Chondrocyte (in vitro differentiated cells): ENCODE results near the gene SOX6. TPM values are rescaled to one million over a fixed set of nuclear protein-coding genes. Genes with fewer than 3 reads are reported as not detected.

Experiments used
- DNase-seq: peaks from one replicate; pipeline ENCODE4 v3.0.0; 2021; ENCODE audit warnings: mixed read lengths, low spot score
- H3K27ac Mint-ChIP-seq: one replicate; pipeline ENCODE4 v1.8.0; 2021; ENCODE audit warnings: mild to moderate bottlenecking, moderate library complexity, mixed read lengths; ENCODE audit not compliant: unreplicated experiment
- H3K27me3 Mint-ChIP-seq: 2 replicates; pipeline ENCODE4 v1.8.0; 2021; ENCODE audit warnings: low read depth, mixed read lengths
- H3K36me3 Mint-ChIP-seq: 2 replicates; pipeline ENCODE4 v1.8.0; 2021; ENCODE audit warnings: low read depth, mixed read lengths
- H3K4me1 Mint-ChIP-seq: 2 replicates; pipeline ENCODE4 v1.8.0; 2021; ENCODE audit warnings: low read depth, mild to moderate bottlenecking, mixed read lengths
- H3K4me3 Mint-ChIP-seq: one replicate; pipeline ENCODE4 v1.8.0; 2021; ENCODE audit warnings: mild to moderate bottlenecking, moderate library complexity, mixed read lengths; ENCODE audit not compliant: unreplicated experiment
- H3K9me3 Mint-ChIP-seq: 2 replicates; pipeline ENCODE4 v1.8.0; 2021; ENCODE audit warnings: low read depth, mixed read lengths
- total RNA-seq: library from RNA; stranded (reverse); gene quantifications from 3 replicates; pipeline ENCODE4 v1.2.1, GENCODE V29; 2021
- TF ChIP-seq, protein P1 (sequence below): fragments of 200-600 bp; sonication (generic); IDR thresholded peaks from 2 replicates; pipeline ENCODE4 v1.5.0; 2021; ENCODE audit warnings: antibody characterized with exemption, mild to moderate bottlenecking, moderate library complexity

SOX6 gene
- total RNA-seq, 1 donor from 2014 or later, result 29.9 TPM

DNA sequence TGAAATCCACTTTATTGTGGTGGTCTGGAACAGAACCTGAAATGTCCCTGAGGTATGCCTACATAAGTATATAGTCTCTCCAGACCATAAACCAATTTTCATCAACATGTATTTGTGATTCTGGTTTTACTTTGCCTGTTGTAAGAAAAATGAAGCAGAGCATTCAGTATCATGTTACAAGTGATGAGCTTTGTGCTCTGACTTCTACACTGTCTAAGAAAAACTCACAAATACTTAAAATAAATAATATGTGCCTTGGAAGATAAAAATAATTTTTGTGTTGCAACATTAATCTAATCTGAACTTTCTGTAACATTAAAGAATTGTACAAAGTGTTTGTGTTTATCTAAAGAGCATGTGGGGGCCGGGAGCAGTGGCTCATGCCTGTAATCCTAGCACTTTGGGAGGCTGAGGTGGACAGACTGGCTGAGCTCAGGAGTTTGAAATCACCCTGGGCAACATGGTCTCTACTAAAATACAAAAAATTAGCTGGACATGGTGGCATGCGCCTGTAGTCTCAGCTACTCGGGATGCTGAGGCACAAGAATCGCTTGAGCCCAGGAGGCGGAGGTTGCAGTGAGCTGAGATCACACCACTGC, 219.5 kb downstream of the SOX6 start:
- Mint-ChIP-seq H3K4me1 (no peaks in the 10 kb centered on the region), H3K9me3 (peaks cover 17% of the 10 kb centered on the region), H3K36me3 (peaks cover 10% of the 10 kb centered on the region), H3K27ac (no peak overlapping the region), H3K27me3 (no peaks in the 10 kb centered on the region), H3K4me3 (no peak overlapping the region)
- TF ChIP-seq, protein P1, sequence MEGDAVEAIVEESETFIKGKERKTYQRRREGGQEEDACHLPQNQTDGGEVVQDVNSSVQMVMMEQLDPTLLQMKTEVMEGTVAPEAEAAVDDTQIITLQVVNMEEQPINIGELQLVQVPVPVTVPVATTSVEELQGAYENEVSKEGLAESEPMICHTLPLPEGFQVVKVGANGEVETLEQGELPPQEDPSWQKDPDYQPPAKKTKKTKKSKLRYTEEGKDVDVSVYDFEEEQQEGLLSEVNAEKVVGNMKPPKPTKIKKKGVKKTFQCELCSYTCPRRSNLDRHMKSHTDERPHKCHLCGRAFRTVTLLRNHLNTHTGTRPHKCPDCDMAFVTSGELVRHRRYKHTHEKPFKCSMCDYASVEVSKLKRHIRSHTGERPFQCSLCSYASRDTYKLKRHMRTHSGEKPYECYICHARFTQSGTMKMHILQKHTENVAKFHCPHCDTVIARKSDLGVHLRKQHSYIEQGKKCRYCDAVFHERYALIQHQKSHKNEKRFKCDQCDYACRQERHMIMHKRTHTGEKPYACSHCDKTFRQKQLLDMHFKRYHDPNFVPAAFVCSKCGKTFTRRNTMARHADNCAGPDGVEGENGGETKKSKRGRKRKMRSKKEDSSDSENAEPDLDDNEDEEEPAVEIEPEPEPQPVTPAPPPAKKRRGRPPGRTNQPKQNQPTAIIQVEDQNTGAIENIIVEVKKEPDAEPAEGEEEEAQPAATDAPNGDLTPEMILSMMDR, result no peak
- DNase-seq, result no peak

DNA sequence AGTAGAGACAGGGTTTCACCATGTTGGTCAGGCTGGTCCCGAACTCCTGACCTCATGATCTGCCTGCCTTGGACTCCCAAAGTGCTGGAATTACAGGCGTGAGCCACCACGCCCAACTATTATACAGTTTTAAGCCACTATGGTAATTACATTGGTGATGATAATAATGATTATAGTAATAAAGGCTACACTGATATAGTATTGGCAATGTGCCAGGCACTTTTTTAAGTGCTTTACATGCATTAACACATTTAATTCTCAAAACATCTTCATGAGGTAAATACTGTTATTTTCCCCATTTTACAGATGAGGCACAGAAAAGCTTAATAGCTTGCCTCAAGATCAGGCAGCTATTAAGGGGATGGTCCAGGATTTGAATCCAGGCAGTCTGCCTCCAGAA, 222.5 kb downstream of the SOX6 start:
- H3K27me3 Mint-ChIP-seq, result no peaks in the 10 kb centered on the region
- TF ChIP-seq, protein P1, result no peak
- H3K27ac Mint-ChIP-seq, result no peak overlapping the region
- H3K4me1 Mint-ChIP-seq, result no peaks in the 10 kb centered on the region
- H3K36me3 Mint-ChIP-seq, result peaks cover 10% of the 10 kb centered on the region
- no peak overlapping the region for H3K4me3 Mint-ChIP-seq
- no peak for DNase-seq
- H3K9me3 Mint-ChIP-seq, result peaks cover 22% of the 10 kb centered on the region

DNA sequence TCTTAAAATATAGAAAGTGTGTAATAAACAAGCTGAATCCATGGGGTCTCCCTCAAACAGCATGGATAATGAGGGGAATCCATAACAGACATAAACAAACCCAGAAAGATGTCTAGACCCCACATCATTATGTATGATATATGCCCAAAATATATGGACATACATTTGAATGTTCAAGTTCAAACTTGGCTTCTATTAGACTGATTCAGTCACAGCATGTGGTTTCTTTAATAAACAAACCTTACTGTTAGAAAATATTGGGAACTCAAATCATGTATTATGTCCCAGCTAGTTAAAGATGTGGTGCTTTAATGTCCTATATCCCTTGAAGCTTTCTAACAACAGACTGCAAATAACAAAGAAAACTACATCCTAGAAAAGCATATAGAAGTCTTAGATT, 228.6 kb downstream of the SOX6 start:
- H3K9me3 Mint-ChIP-seq, result peaks cover 8% of the 10 kb centered on the region
- TF ChIP-seq, protein P1, result no peak
- H3K27ac Mint-ChIP-seq, result no peak overlapping the region
- no peak overlapping the region for H3K4me3 Mint-ChIP-seq
- no peaks in the 10 kb centered on the region for H3K36me3 Mint-ChIP-seq
- DNase-seq, result no peak
- no peaks in the 10 kb centered on the region for H3K27me3 Mint-ChIP-seq
- peaks cover 6% of the 10 kb centered on the region for H3K4me1 Mint-ChIP-seq

DNA sequence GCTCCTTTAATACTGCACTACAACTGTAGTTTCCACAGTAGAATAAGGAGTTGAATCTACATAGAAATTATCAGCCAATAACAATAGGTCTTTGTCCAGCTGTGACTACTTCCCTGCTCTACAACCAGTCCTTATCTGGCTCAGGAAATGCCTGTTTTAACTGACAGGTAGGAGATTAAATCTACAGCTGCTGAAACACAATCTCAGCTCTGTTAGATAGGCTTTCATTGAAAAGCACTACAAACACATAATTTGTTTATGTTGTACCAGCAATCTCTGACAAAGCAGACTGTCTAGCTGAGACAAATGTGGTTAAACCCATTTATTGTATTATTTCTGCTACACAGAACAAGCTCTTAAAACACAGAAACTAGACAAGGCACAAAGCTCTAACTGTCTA, 230.0 kb downstream of the SOX6 start:
- TF ChIP-seq, protein P1, result no peak
- Mint-ChIP-seq H3K4me3 (no peak overlapping the region), H3K36me3 (no peaks in the 10 kb centered on the region), H3K27me3 (no peaks in the 10 kb centered on the region), H3K9me3 (peaks cover 7% of the 10 kb centered on the region), H3K4me1 (peaks cover 6% of the 10 kb centered on the region), H3K27ac (no peak overlapping the region)
- DNase-seq, result no peak

DNA sequence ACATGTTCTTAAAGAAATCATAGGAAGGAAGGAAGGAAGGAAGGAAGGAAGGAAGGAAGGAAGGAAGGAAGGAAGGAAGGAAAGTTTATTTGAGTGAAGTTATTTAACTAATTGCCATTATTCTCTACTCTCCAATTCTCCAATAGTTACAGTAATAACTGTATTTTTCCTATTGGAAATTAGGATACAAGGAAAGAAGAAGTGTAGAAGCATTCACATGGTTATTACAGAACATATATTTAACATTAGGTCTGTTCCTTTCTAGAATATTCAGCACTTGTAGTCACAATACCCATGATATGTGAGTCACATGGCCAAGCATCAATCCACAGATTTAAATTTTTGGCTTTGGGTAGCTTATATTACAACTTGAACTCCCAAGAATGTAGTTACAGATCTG, 230.6 kb downstream of the SOX6 start:
- Mint-ChIP-seq H3K4me3 (no peak overlapping the region), H3K4me1 (peaks cover 6% of the 10 kb centered on the region), H3K9me3 (peaks cover under 1% of the 10 kb centered on the region), H3K36me3 (no peaks in the 10 kb centered on the region), H3K27me3 (no peaks in the 10 kb centered on the region), H3K27ac (no peak overlapping the region)
- no peak for DNase-seq
- TF ChIP-seq, protein P1, result no peak
